IMR-90 (cell line): ENCODE measurements around the gene DCUN1D1. TPM values are rescaled to one million over a fixed set of nuclear protein-coding genes. Genes with fewer than 3 reads are reported as not detected.

Experiments
- ATAC-seq: fragments of 200-7000 bp; cut with Tn5 transposase; 2 replicates; pipeline ENCODE4 v1.9.1; 2020; ENCODE audit warnings: low read depth, mild to moderate bottlenecking, moderate library complexity
- BruUV-seq: library from RNA; stranded (reverse); fragments of 400-500 nt; replicated peaks from 2 replicates; lab custom pipeline; 2021; lab: Mats Ljungman, UMichigan
- CTCF ChIA-PET: fragments of 300-600 bp; formaldehyde crosslinking; extraction: SDS; loops from one replicate; lab custom pipeline; 2021; ENCODE audit warnings: antibody characterized with exemption; lab: Yijun Ruan, JAX
- POLR2A ChIA-PET: fragments of 300-600 bp; sonication (Branson Sonifier 250); formaldehyde crosslinking; loops from one replicate; lab custom pipeline; 2022; ENCODE audit warnings: antibody characterized with exemption; ENCODE audit not compliant: unreplicated experiment; lab: Charles Lee
- DNase-seq: peaks from one replicate; pipeline ENCODE4 v3.0.0; 2013
- H2AFZ ChIP-seq: replicated peaks from 2 replicates; pipeline ENCODE3; 2013; ENCODE audit warnings: low read length, mild to moderate bottlenecking; ENCODE audit not compliant: poor library complexity
- H2AK5ac ChIP-seq: 2 replicates; pipeline ENCODE4 v1.6.1; 2013; ENCODE audit warnings: low read depth, low read length, inconsistent platforms
- H2AK9ac ChIP-seq: replicated peaks from 2 replicates; pipeline ENCODE3; 2013; ENCODE audit warnings: mild to moderate bottlenecking, low read depth, low read length, moderate library complexity; ENCODE audit not compliant: poor library complexity
- H2BK120ac ChIP-seq: 2 replicates; pipeline ENCODE4 v1.6.1; 2013; ENCODE audit warnings: low read depth, low read length, inconsistent platforms
- H2BK15ac ChIP-seq: 3 replicates; pipeline ENCODE4 v1.6.1; 2013; ENCODE audit warnings: low read depth, low read length, inconsistent platforms
- H2BK20ac ChIP-seq: 2 replicates; pipeline ENCODE4 v1.6.1; 2013; ENCODE audit warnings: low read depth, mild to moderate bottlenecking, inconsistent platforms, low read length, moderate library complexity
- H2BK5ac ChIP-seq: 2 replicates; pipeline ENCODE4 v1.6.1; 2013; ENCODE audit warnings: mild to moderate bottlenecking, low read depth, low read length, inconsistent platforms; ENCODE audit not compliant: poor library complexity, severe bottlenecking
- H3K14ac ChIP-seq: replicated peaks from 2 replicates; pipeline ENCODE4 v1.6.1; 2013; ENCODE audit warnings: low read depth, low read length, inconsistent platforms
- H3K18ac ChIP-seq: 2 replicates; pipeline ENCODE4 v1.6.1; 2013; ENCODE audit warnings: low read depth, low read length, control low read depth
- H3K23ac ChIP-seq: 2 replicates; pipeline ENCODE4 v1.6.1; 2013; ENCODE audit warnings: low read depth, low read length, inconsistent platforms
- H3K27ac ChIP-seq: 2 replicates; pipeline ENCODE4 v1.5.1; 2013; ENCODE audit warnings: mild to moderate bottlenecking, control low read depth, low read length; ENCODE audit not compliant: insufficient read depth
- H3K27me3 ChIP-seq: 2 replicates; pipeline ENCODE4 v1.6.1; 2013; ENCODE audit warnings: low read length; ENCODE audit not compliant: control insufficient read depth, insufficient read depth
- H3K36me3 ChIP-seq: 2 replicates; pipeline ENCODE4 v1.6.1; 2013; ENCODE audit warnings: low read length, mixed read lengths; ENCODE audit not compliant: control insufficient read depth, insufficient read depth
- H3K4ac ChIP-seq: 2 replicates; pipeline ENCODE4 v1.6.1; 2013; ENCODE audit warnings: low read depth, low read length, inconsistent platforms
- H3K4me1 ChIP-seq: 2 replicates; pipeline ENCODE4 v1.6.1; 2013; ENCODE audit warnings: low read length, mixed read lengths; ENCODE audit not compliant: control insufficient read depth, insufficient read depth
- H3K4me2 ChIP-seq: 2 replicates; pipeline ENCODE4 v1.6.1; 2013; ENCODE audit warnings: low read depth, mild to moderate bottlenecking, control low read depth, low read length, moderate library complexity
- H3K4me3 ChIP-seq: 2 replicates; pipeline ENCODE4 v1.5.1; 2013; ENCODE audit warnings: low read depth, mild to moderate bottlenecking, control low read depth, low read length, moderate library complexity; ENCODE audit not compliant: insufficient read depth
- H3K56ac ChIP-seq: 2 replicates; pipeline ENCODE4 v1.6.1; 2013; ENCODE audit warnings: low read length, inconsistent platforms; ENCODE audit not compliant: insufficient read depth; ENCODE audit errors: extremely low read depth
- H3K79me1 ChIP-seq, 2 experiments: 2 replicates each; pipeline ENCODE4 v1.6.1; 2013; ENCODE audit warnings: low read length in 2 of 2, inconsistent platforms in 1 of 2, low read depth in 1 of 2
- H3K9ac ChIP-seq: 2 replicates; pipeline ENCODE4 v1.6.1; 2013; ENCODE audit warnings: low read depth, low read length, control low read depth
- H3K9me1 ChIP-seq: 2 replicates; pipeline ENCODE4 v1.6.1; 2013; ENCODE audit warnings: low read length, inconsistent platforms; ENCODE audit not compliant: insufficient read depth
- H3K9me3 ChIP-seq: 2 replicates; pipeline ENCODE4 v1.6.1; 2013; ENCODE audit warnings: low read length; ENCODE audit not compliant: control insufficient read depth, insufficient read depth
- H4K20me1 ChIP-seq: 2 replicates; pipeline ENCODE4 v1.6.1; 2013; ENCODE audit warnings: low read length, inconsistent platforms; ENCODE audit not compliant: insufficient read depth
- H4K5ac ChIP-seq: 2 replicates; pipeline ENCODE4 v1.6.1; 2013; ENCODE audit warnings: mild to moderate bottlenecking, low read depth, low read length, control low read depth
- H4K8ac ChIP-seq, 2 experiments: 2 replicates each; pipeline ENCODE4 v1.6.1; 2013; ENCODE audit warnings: low read depth in 2 of 2, low read length in 2 of 2, control low read depth in 1 of 2, inconsistent platforms in 1 of 2
- H4K91ac ChIP-seq: 2 replicates; pipeline ENCODE4 v1.6.1; 2013; ENCODE audit warnings: low read depth, low read length, inconsistent platforms; ENCODE audit not compliant: insufficient read depth
- FOS ChIP-seq: fragments of 150-350 bp; IDR thresholded peaks from 2 replicates; pipeline ENCODE4 v1.6.1; 2016; ENCODE audit warnings: low read depth, low read length
- MAFK ChIP-seq: IDR thresholded peaks from 2 replicates; pipeline ENCODE4 v1.6.1; 2012; ENCODE audit warnings: low read depth, low read length, improper control_type of control experiment
- MAZ ChIP-seq: IDR thresholded peaks from 2 replicates; pipeline ENCODE4 v1.6.1; 2012; ENCODE audit warnings: low read depth, mild to moderate bottlenecking, low read length, improper control_type of control experiment, moderate library complexity, borderline replicate concordance
- MXI1 ChIP-seq: IDR thresholded peaks from 2 replicates; pipeline ENCODE4 v1.6.1; 2012; ENCODE audit warnings: low read depth, mild to moderate bottlenecking, low read length, moderate library complexity, borderline replicate concordance
- NFE2L2 ChIP-seq: fragments of 150-350 bp; IDR thresholded peaks from 2 replicates; pipeline ENCODE4 v1.6.1; 2016; ENCODE audit warnings: low read depth, mild to moderate bottlenecking, low read length
- POLR2A ChIP-seq: IDR thresholded peaks from 2 replicates; pipeline ENCODE4 v1.6.1; 2012; ENCODE audit warnings: mild to moderate bottlenecking, low read depth, low read length
- RCOR1 ChIP-seq: IDR thresholded peaks from 2 replicates; pipeline ENCODE4 v1.6.1; 2012; ENCODE audit warnings: mild to moderate bottlenecking, low read length, improper control_type of control experiment; ENCODE audit not compliant: insufficient replicate concordance
- SMC3 ChIP-seq: fragments of 150-350 bp; IDR thresholded peaks from 2 replicates; pipeline ENCODE4 v1.6.1; 2016; ENCODE audit warnings: low read depth, mild to moderate bottlenecking, antibody characterized with exemption, low read length, moderate library complexity
- USF2 ChIP-seq: fragments of 150-350 bp; IDR thresholded peaks from 2 replicates; pipeline ENCODE4 v1.6.1; 2017; ENCODE audit warnings: mild to moderate bottlenecking, antibody characterized with exemption, low read length, low read depth
- WGBS, 2 experiments: methylation state at CpG; one replicate each; pipeline versions ENCODE4 v1.1.5 to v1.1.7; 2013; ENCODE audit warnings: missing lambda C conversion rate in 2 of 2; ENCODE audit not compliant: insufficient read length in 1 of 2; ENCODE audit errors: extremely low coverage in 2 of 2; 5-methylcytosine and 5-hydroxymethylcytosine counted together
- dilution Hi-C: fragments of 300-500 bp; cut with HindIII; formaldehyde crosslinking; loops from one replicate; pipeline ENCODE4 v1.14.3; 2018; ENCODE audit warnings: low sequenced_read_pairs; ENCODE audit not compliant: unreplicated experiment
- in situ Hi-C: fragments of 300-500 bp; cut with MboI; formaldehyde crosslinking; loops from 3 replicates; pipeline ENCODE4 v1.14.3; 2019; ENCODE audit warnings: low sequenced_read_pairs, inconsistent platforms, mixed read lengths
- intact Hi-C: fragments of 100-400 bp; cut with micrococcal nuclease; formaldehyde crosslinking; loops from 2 replicates; pipeline ENCODE4 v1.10.0; 2022
- polyA plus RNA-seq, 3 experiments: library from polyadenylated mRNA; depleted of rRNA; stranded (reverse); fragments of >200 nt; gene quantifications; 2 replicates each; pipeline ENCODE4 v1.2.3, GENCODE V29; 2012; ENCODE audit warnings: low replicate concordance in 1 of 3
- total RNA-seq: library from RNA; depleted of rRNA; stranded (reverse); fragments of >200 nt; gene quantifications from 2 replicates; pipeline ENCODE4 v1.2.3, GENCODE V29; 2012
- TF ChIP-seq, protein P1 (sequence below): conservative IDR thresholded peaks from 2 replicates; pipeline ENCODE4 v1.5.1; 2012; ENCODE audit warnings: mild to moderate bottlenecking, low read depth, low read length, improper control_type of control experiment

DCUN1D1 gene
- total and polyA plus RNA-seq, 2 of the 4 experiments (the other 2 are of a cell fraction): 12.5 to 17.7 TPM

DNA sequence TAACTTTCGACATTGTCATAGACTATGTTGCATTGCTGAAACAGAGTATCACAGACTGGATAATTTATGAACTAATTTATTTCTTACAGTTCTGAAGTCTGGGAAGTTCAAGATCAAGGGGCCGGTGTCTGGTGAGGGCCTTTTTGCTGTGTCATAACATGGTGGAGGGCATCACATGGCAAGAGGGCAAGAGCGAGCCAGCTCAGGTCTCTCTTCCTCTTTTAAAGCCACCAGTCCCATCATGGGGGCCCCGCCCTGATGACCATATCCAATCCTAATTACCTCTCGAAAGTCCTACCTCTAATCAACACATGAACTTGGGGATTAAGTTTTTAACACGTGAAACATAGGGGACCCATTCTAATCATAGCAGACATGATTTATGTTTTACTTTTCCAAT lies 33.5 kb upstream of the DCUN1D1 start:
- Histone ChIP-seq H3K18ac (no peak overlapping the region), H3K4ac (no peak overlapping the region), H2BK20ac (no peak overlapping the region), H2AK5ac (no peak overlapping the region), H3K27ac (no peak overlapping the region), H4K8ac (no peak overlapping the region), H3K4me2 (no peak overlapping the region), H2BK120ac (no peak overlapping the region), H3K9ac (no peak overlapping the region), H3K4me1 (peaks cover 9% of the 10 kb centered on the region; the same call in 1 of the 2 replicates), H4K5ac (no peak overlapping the region), H3K4me3 (no peak overlapping the region), H3K9me1 (peaks cover 4% of the 10 kb centered on the region; the same call in 1 of the 2 replicates), H3K23ac (no peak overlapping the region), H2AK9ac (no peak overlapping the region), H4K91ac (no peak overlapping the region), H4K20me1 (no peaks in the 10 kb centered on the region), H3K36me3 (peaks cover 4% of the 10 kb centered on the region), H2BK15ac (no peak overlapping the region), H3K9me3 (no peaks in the 10 kb centered on the region), H3K27me3 (no peaks in the 10 kb centered on the region), H3K14ac (no peak overlapping the region), H3K79me1 (no peaks in the 10 kb centered on the region), H3K56ac (no peak overlapping the region), H2AFZ (no peak overlapping the region), H2BK5ac (no peak overlapping the region)
- POLR2A ChIA-PET: no interaction called here
- WGBS, 2 experiments: no CpG with 5 or more reads among the region's 6 CpGs
- intact Hi-C loops: no loop called here
- dilution Hi-C loops: no loop called here
- DNase-seq (no peak), ATAC-seq (no peak)
- CTCF ChIA-PET: interaction anchor here (0.7 kb wide), 1 partner anchor 17 kb away, joined by 6 read pairs; no protein-coding TSS in a partner anchor
- TF ChIP-seq NFE2L2: no peak
- TF ChIP-seq, protein P1, sequence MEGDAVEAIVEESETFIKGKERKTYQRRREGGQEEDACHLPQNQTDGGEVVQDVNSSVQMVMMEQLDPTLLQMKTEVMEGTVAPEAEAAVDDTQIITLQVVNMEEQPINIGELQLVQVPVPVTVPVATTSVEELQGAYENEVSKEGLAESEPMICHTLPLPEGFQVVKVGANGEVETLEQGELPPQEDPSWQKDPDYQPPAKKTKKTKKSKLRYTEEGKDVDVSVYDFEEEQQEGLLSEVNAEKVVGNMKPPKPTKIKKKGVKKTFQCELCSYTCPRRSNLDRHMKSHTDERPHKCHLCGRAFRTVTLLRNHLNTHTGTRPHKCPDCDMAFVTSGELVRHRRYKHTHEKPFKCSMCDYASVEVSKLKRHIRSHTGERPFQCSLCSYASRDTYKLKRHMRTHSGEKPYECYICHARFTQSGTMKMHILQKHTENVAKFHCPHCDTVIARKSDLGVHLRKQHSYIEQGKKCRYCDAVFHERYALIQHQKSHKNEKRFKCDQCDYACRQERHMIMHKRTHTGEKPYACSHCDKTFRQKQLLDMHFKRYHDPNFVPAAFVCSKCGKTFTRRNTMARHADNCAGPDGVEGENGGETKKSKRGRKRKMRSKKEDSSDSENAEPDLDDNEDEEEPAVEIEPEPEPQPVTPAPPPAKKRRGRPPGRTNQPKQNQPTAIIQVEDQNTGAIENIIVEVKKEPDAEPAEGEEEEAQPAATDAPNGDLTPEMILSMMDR: no peak
- TF ChIP-seq USF2: no peak
- TF ChIP-seq FOS: no peak
- no peak for TF ChIP-seq RCOR1
- TF ChIP-seq SMC3: no peak
- no peak for TF ChIP-seq POLR2A
- no peak for TF ChIP-seq MXI1
- TF ChIP-seq MAFK: no peak
- no peak for TF ChIP-seq MAZ
- no TSS peak for BruUV-seq
- in situ Hi-C loops: no loop called here
